Measurements from ENCODE around the gene STARD5.

DNA sequence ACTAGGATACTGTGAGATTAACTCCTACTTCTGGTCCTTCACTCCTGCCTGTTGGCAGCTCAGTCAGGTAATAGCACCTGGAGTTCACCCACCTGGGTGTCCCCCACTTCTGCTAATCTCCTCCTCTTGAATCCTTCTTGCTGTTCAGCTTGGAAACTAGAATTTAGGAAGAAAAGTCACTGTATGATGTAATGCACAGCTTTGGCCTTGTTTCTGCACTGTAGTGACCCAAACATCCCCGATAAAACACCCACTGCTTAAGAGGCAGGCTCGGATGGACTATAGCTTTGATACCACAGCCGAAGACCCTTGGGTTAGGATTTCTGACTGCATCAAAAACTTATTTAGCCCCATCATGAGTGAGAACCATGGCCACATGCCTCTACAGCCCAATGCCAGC, 24.8 kb downstream of the STARD5 start:
- TF ChIP-seq, protein P1, sequence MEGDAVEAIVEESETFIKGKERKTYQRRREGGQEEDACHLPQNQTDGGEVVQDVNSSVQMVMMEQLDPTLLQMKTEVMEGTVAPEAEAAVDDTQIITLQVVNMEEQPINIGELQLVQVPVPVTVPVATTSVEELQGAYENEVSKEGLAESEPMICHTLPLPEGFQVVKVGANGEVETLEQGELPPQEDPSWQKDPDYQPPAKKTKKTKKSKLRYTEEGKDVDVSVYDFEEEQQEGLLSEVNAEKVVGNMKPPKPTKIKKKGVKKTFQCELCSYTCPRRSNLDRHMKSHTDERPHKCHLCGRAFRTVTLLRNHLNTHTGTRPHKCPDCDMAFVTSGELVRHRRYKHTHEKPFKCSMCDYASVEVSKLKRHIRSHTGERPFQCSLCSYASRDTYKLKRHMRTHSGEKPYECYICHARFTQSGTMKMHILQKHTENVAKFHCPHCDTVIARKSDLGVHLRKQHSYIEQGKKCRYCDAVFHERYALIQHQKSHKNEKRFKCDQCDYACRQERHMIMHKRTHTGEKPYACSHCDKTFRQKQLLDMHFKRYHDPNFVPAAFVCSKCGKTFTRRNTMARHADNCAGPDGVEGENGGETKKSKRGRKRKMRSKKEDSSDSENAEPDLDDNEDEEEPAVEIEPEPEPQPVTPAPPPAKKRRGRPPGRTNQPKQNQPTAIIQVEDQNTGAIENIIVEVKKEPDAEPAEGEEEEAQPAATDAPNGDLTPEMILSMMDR (IDR thresholded peaks at IDR 0.05): no peak
- TF ChIP-seq POLR2A (IDR thresholded peaks at IDR 0.05) (no peak), EP300 (IDR thresholded peaks at IDR 0.05) (no peak), POLR2AphosphoS5 (IDR thresholded peaks at IDR 0.05) (no peak)
